CD4-positive, alpha-beta T cell (primary cell): ENCODE measurements around the gene HAGHL. TPM values are rescaled to one million over a fixed set of nuclear protein-coding genes. Genes with fewer than 3 reads are reported as not detected.

Source experiments
- ATAC-seq: fragments of 200-7000 bp; cut with Tn5 transposase; one replicate; pipeline ENCODE4 v1.10.0; 2022; ENCODE audit warnings: mild to moderate bottlenecking; ENCODE audit not compliant: poor library complexity
- CTCF ChIA-PET: fragments of 350-600 bp; sonication (Branson Sonifier 250); formaldehyde crosslinking; loops from one replicate; lab custom pipeline; 2021; ENCODE audit warnings: antibody characterized with exemption, inconsistent platforms; lab: Charles Lee
- POLR2A ChIA-PET: fragments of 350-600 bp; sonication (Branson Sonifier 250); formaldehyde crosslinking; loops from one replicate; lab custom pipeline; 2021; ENCODE audit warnings: antibody characterized with exemption, inconsistent platforms; lab: Charles Lee
- DNase-seq, 14 experiments: peaks; one replicate each; pipeline ENCODE4 v3.0.0-alpha.2; 2013 to 2020; ENCODE audit warnings: mixed read lengths in 2 of 14
- H3K27ac ChIP-seq, 2 donors: one replicate each; pipeline versions ENCODE4 v1.5.1 to v1.7.0; 2013; ENCODE audit warnings: low read length in 2 of 2, low read depth in 1 of 2, mild to moderate bottlenecking in 1 of 2
- H3K27me3 ChIP-seq, 2 experiments: 1 replicate in 1 of 2; 2 replicates in 1 of 2; pipeline versions ENCODE4 v1.6.1 to v1.7.0; 2013; ENCODE audit warnings: low read length in 2 of 2, control low read depth in 1 of 2, mild to moderate bottlenecking in 1 of 2, moderate library complexity in 1 of 2; ENCODE audit not compliant: insufficient read depth in 2 of 2, control insufficient read depth in 1 of 2
- H3K36me3 ChIP-seq: one replicate; pipeline ENCODE4 v1.6.1; 2013; ENCODE audit warnings: low read length, control low read depth; ENCODE audit not compliant: insufficient read depth
- H3K4me1 ChIP-seq: one replicate; pipeline ENCODE4 v1.6.1; 2013; ENCODE audit warnings: low read length, control low read depth; ENCODE audit not compliant: insufficient read depth
- H3K4me3 ChIP-seq: one replicate; pipeline ENCODE4 v1.5.1; 2013; ENCODE audit warnings: mild to moderate bottlenecking, low read length, moderate library complexity
- H3K9me3 ChIP-seq, 2 experiments: 1 replicate in 1 of 2; 2 replicates in 1 of 2; pipeline versions ENCODE4 v1.6.1 to v1.7.0; 2013; ENCODE audit warnings: low read length in 2 of 2, mild to moderate bottlenecking in 2 of 2, control low read depth in 1 of 2, moderate library complexity in 1 of 2; ENCODE audit not compliant: control insufficient read depth in 1 of 2, insufficient read depth in 1 of 2
- H3K27ac Mint-ChIP-seq: one replicate; pipeline ENCODE4 v1.8.0; 2020; ENCODE audit warnings: mixed read lengths
- H3K27me3 Mint-ChIP-seq: one replicate; pipeline ENCODE4 v1.8.0; 2021; ENCODE audit warnings: mixed read lengths
- H3K36me3 Mint-ChIP-seq: one replicate; pipeline ENCODE4 v1.8.0; 2021; ENCODE audit warnings: low read depth, mixed read lengths
- H3K4me1 Mint-ChIP-seq: one replicate; pipeline ENCODE4 v1.8.0; 2021; ENCODE audit warnings: low read depth, mixed read lengths
- H3K4me3 Mint-ChIP-seq: one replicate; pipeline ENCODE4 v1.8.0; 2020; ENCODE audit warnings: mild to moderate bottlenecking, mixed read lengths
- H3K9me3 Mint-ChIP-seq: one replicate; pipeline ENCODE4 v1.8.0; 2020; ENCODE audit warnings: mixed read lengths
- CTCF ChIP-seq: fragments of 200-600 bp; IDR thresholded peaks from one replicate; pipeline ENCODE4 v1.8.0; 2022; ENCODE audit warnings: antibody characterized with exemption, mild to moderate bottlenecking
- intact Hi-C, 2 experiments: fragments of 100-400 bp; cut with DNase I in 1 of 2; cut with micrococcal nuclease in 1 of 2; formaldehyde crosslinking; loops; one replicate each; pipeline versions ENCODE4 v1.15.1 to v1.9.0; 2023 to 2025; cut with DNase I, micrococcal nuclease
- total RNA-seq, 174 experiments: library from RNA in 2 of 174; stranded (reverse) in 2 of 174; gene quantifications; one replicate each; pipeline ENCODE4 v1.2.3 and lab custom pipeline; 2021 to 2026

The HAGHL gene
- total RNA-seq, 2 experiments from 2014 or later, result 7.1 to 9.2 TPM

- no peak for TF ChIP-seq CTCF
- H3K27ac Mint-ChIP-seq, result no peak overlapping the region
- H3K27ac ChIP-seq, result no peak overlapping the region
- H3K27me3 Mint-ChIP-seq, result no peaks in the 10 kb centered on the region
- CTCF ChIA-PET, result no interaction called here
- POLR2A ChIA-PET, result interaction anchor here (1.0 kb wide), 1 partner anchor 14 kb away, joined by 3 read pairs; no protein-coding TSS in a partner anchor
- peaks cover 15% of the 10 kb centered on the region for H3K4me1 ChIP-seq
- no peaks in the 10 kb centered on the region for H3K4me1 Mint-ChIP-seq
- H3K4me3 Mint-ChIP-seq, result no peak overlapping the region
- H3K9me3 Mint-ChIP-seq, result no peaks in the 10 kb centered on the region
- H3K36me3 Mint-ChIP-seq, result peaks cover 33% of the 10 kb centered on the region
- no peak overlapping the region for H3K4me3 ChIP-seq
- DNase-seq (peak in 1 of 14 experiments; percentile 5), ATAC-seq (no peak)
- peaks cover 54% of the 10 kb centered on the region for H3K36me3 ChIP-seq
- H3K9me3 ChIP-seq, result no peaks in the 10 kb centered on the region
- H3K27me3 ChIP-seq, result no peaks in the 10 kb centered on the region
- intact Hi-C loops, result no loop called here
Observed at GRCh38 chr16:735982-736453, 9.1 kb downstream of the HAGHL start.

GRCh38 chr16:736936-737481 lies 10.1 kb downstream of the HAGHL start:
- ATAC-seq (no peak), DNase-seq (peak in 1 of 14 experiments; percentile 17)
- peak overlapping the region; percentile 63 for H3K4me3 Mint-ChIP-seq
- ChIA-PET CTCF (no interaction called here), POLR2A (interaction anchor here (1.0 kb wide), 1 partner anchor 15 kb away, joined by 3 read pairs; no protein-coding TSS in a partner anchor)
- no peaks in the 10 kb centered on the region for H3K4me1 Mint-ChIP-seq
- Histone ChIP-seq H3K4me3 (no peak overlapping the region), H3K27me3 (no peaks in the 10 kb centered on the region), H3K27ac (no peak overlapping the region), H3K36me3 (peaks cover 54% of the 10 kb centered on the region), H3K4me1 (peaks cover 20% of the 10 kb centered on the region), H3K9me3 (no peaks in the 10 kb centered on the region)
- no peaks in the 10 kb centered on the region for H3K9me3 Mint-ChIP-seq
- no peaks in the 10 kb centered on the region for H3K27me3 Mint-ChIP-seq
- TF ChIP-seq CTCF, result no peak
- peaks cover 33% of the 10 kb centered on the region for H3K36me3 Mint-ChIP-seq
- intact Hi-C loops, result no loop called here
- no peak overlapping the region for H3K27ac Mint-ChIP-seq

GRCh38 chr16:739560-740458 lies 12.9 kb downstream of the HAGHL start:
- CTCF ChIA-PET, result interaction anchor here (1.4 to 1.9 kb wide), 5 partner anchors 11 to 45 kb away, joined by 3 to 9 read pairs (median 8); partner anchors contain the start of genes ANTKMT and METRN
- no peak for DNase-seq

More at GRCh38 chr16:739560-740458, 12.9 kb downstream of the HAGHL start:
- TF ChIP-seq CTCF, result no peak
- POLR2A ChIA-PET, result interaction anchor here (0.8 to 1.7 kb wide), 7 partner anchors 11 to 48 kb away, joined by 3 to 7 read pairs (median 5); partner anchors contain the start of genes ANTKMT, CHTF18 and RPUSD1
- H3K4me1 ChIP-seq, result peaks cover 20% of the 10 kb centered on the region
- no peak for ATAC-seq
- Mint-ChIP-seq H3K4me3 (peak overlapping the region; percentile 60), H3K9me3 (no peaks in the 10 kb centered on the region), H3K36me3 (peaks cover 23% of the 10 kb centered on the region), H3K4me1 (no peaks in the 10 kb centered on the region), H3K27me3 (no peaks in the 10 kb centered on the region), H3K27ac (no peak overlapping the region)
- peaks cover 37% of the 10 kb centered on the region for H3K36me3 ChIP-seq
- intact Hi-C loops, result no loop called here
- H3K27ac ChIP-seq, result no peak overlapping the region
- H3K4me3 ChIP-seq, result peak overlapping the region; percentile 88
- H3K27me3 ChIP-seq, result no peaks in the 10 kb centered on the region
- no peaks in the 10 kb centered on the region for H3K9me3 ChIP-seq
